Activated CD4-positive, alpha-beta memory T cell treated with anti-CD3 and anti-CD28 coated beads for 36 hours (primary cell): Measurements from ENCODE around the gene EBI3. TPM values are rescaled to one million over a fixed set of nuclear protein-coding genes. Genes with fewer than 3 reads are reported as not detected.
"Not testable (repeated sequence)": the region's sequence is repeated elsewhere in the genome, so short reads cannot be mapped to it uniquely, and the experiment has no call there.

Experiments used
- CTCF ChIA-PET: fragments of 350-600 bp; sonication (Branson Sonifier 250); formaldehyde crosslinking; loops from one replicate; lab custom pipeline; 2021; ENCODE audit warnings: antibody characterized with exemption, inconsistent platforms; lab: Charles Lee
- POLR2A ChIA-PET: fragments of 350-600 bp; sonication (Branson Sonifier 250); formaldehyde crosslinking; loops from one replicate; lab custom pipeline; 2021; ENCODE audit warnings: antibody characterized with exemption; lab: Charles Lee
- DNase-seq: peaks from one replicate; pipeline ENCODE4 v3.0.0-alpha.2; 2020
- H3K27ac Mint-ChIP-seq: one replicate; pipeline ENCODE4 v1.8.0; 2021; ENCODE audit warnings: mixed read lengths
- H3K27me3 Mint-ChIP-seq: one replicate; pipeline ENCODE4 v1.8.0; 2021; ENCODE audit warnings: mixed read lengths
- H3K36me3 Mint-ChIP-seq: one replicate; pipeline ENCODE4 v1.8.0; 2021; ENCODE audit warnings: mixed read lengths
- H3K4me1 Mint-ChIP-seq: one replicate; pipeline ENCODE4 v1.8.0; 2021; ENCODE audit warnings: low read depth, mixed read lengths
- H3K4me3 Mint-ChIP-seq: one replicate; pipeline ENCODE4 v1.8.0; 2021; ENCODE audit warnings: mild to moderate bottlenecking, mixed read lengths
- H3K9me3 Mint-ChIP-seq: one replicate; pipeline ENCODE4 v1.8.0; 2021; ENCODE audit warnings: mixed read lengths
- intact Hi-C: fragments of 100-400 bp; cut with micrococcal nuclease; formaldehyde crosslinking; loops from one replicate; pipeline ENCODE4 v1.15.1; 2023
- total RNA-seq, 2 experiments: library from RNA; stranded (reverse); gene quantifications; one replicate each; pipeline ENCODE4 v1.2.3, GENCODE V29; 2021

EBI3 gene
- total RNA-seq, 2 experiments from 2014 or later: 11.0 to 14.2 TPM

GRCh38 chr19:4192537-4192936, 36.8 kb upstream of the EBI3 start:
- POLR2A ChIA-PET, CTCF ChIA-PET, H3K9me3 Mint-ChIP-seq, intact Hi-C loops, H3K27ac Mint-ChIP-seq, H3K4me3 Mint-ChIP-seq, H3K36me3 Mint-ChIP-seq, H3K4me1 Mint-ChIP-seq, DNase-seq: not testable (repeated sequence)
- H3K27me3 Mint-ChIP-seq: peaks cover 31% of the 10 kb centered on the region

DNA sequence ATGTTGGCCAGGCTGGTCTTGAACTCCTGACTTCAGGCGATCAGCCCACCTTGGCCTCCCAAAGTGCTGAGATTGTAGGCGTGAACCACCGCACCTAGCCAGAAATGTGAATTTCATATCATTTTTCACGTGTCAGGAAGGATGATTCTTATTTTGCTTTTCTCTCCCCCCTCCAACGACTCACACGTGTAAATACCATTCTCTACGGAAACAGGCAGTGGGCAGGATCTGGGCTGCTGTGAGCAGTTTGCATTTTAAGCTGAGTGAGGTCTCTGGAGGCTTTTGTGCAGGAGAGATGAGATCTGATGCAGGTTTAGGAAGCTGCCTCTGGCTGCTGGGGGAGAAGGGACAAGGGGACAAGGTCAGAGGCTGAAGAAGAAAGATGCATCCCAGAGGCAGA, 35.0 kb upstream of the EBI3 start:
- Mint-ChIP-seq H3K36me3 (peaks cover 6% of the 10 kb centered on the region), H3K4me3 (no peak overlapping the region), H3K27me3 (peaks cover 41% of the 10 kb centered on the region), H3K4me1 (peaks cover 9% of the 10 kb centered on the region), H3K27ac (no peak overlapping the region), H3K9me3 (peaks cover 9% of the 10 kb centered on the region)
- no peak for DNase-seq
- intact Hi-C loops: no loop called here
- CTCF ChIA-PET: interaction anchor here (0.7 kb wide), 1 partner anchor 707 kb away, joined by 3 read pairs; no protein-coding TSS in a partner anchor
- POLR2A ChIA-PET: no interaction called here

DNA sequence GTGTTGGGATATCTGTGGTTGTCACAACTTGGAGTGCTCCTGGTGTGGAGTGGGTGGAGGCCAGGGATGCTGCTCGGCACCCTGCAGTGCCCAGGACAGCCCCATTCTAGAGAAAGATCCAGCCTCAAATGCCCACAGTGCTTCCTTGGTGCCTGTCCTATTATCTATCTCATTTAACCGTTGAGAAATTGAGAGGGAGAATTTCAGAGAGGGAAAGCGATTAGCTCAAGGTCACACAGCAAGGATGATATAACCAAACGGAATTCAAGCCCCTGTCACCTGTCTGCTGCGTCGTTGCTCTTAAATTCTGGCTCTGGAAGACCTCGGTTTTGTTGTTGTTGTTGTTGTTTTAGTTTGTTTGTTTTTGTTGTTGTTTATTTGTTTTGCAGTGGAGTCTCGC, 33.3 kb upstream of the EBI3 start:
- peaks cover 9% of the 10 kb centered on the region for H3K4me1 Mint-ChIP-seq
- no peak overlapping the region for H3K4me3 Mint-ChIP-seq
- ChIA-PET POLR2A (no interaction called here), CTCF (no interaction called here)
- peaks cover 9% of the 10 kb centered on the region for H3K9me3 Mint-ChIP-seq
- peaks cover 6% of the 10 kb centered on the region for H3K36me3 Mint-ChIP-seq
- intact Hi-C loops: no loop called here
- H3K27me3 Mint-ChIP-seq: peaks cover 43% of the 10 kb centered on the region
- no peak overlapping the region for H3K27ac Mint-ChIP-seq
- no peak for DNase-seq

DNA sequence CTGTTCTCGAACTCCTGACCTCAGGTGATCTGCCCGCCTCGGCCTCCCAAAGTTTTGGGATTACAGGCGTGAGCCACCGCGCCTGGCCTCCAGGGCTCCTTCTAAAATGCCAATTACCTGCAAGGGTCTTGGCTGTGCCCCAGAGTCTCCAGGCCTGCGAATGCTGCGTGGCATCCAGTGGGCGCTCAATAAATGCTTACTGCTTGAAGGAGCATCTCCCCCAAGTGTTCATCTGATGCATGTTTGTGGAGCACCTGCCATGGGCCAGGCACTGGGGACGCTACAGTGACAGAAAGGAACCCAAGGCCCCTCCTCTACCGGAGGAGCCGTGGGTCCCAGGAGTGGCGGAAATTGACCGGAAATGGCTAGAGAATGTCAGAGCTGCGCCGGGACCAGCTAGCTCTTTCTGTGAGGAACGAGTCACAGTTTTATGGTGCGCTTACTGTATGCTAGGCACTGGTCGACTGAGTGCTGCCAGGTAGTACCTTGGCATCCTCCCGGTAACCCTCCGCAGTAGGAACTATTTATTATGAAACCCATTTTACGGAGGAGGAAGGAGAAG, 32.7 kb upstream of the EBI3 start:
- Mint-ChIP-seq H3K36me3 (peaks cover 6% of the 10 kb centered on the region), H3K4me1 (peaks cover 9% of the 10 kb centered on the region), H3K27ac (no peak overlapping the region), H3K27me3 (peaks cover 43% of the 10 kb centered on the region), H3K9me3 (peaks cover 9% of the 10 kb centered on the region), H3K4me3 (no peak overlapping the region)
- intact Hi-C loops: no loop called here
- ChIA-PET CTCF (no interaction called here), POLR2A (no interaction called here)
- no peak for DNase-seq

DNA sequence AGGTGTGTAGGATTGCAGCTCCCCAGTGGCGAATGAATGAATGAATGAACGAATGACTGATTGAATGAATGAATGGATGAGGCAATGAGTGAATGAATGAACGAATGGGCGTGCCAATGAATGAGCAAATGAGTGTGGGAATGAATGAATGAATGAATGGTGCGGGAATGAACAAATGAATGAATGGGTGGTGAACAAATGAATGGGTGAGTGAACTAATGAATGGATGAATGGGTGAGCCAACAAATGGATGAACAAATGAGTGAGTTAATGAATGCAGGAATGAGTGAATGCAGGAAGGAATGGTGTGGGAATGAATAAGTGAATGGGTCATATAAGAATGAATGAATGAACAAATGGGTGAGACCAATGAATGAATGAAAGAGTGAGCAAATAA, 32.1 kb upstream of the EBI3 start:
- ChIA-PET CTCF (no interaction called here), POLR2A (no interaction called here)
- H3K4me1 Mint-ChIP-seq: peaks cover 9% of the 10 kb centered on the region
- peak overlapping the region; percentile 16 for H3K27ac Mint-ChIP-seq
- intact Hi-C loops: no loop called here
- H3K4me3 Mint-ChIP-seq: no peak overlapping the region
- H3K9me3 Mint-ChIP-seq: peaks cover 9% of the 10 kb centered on the region
- DNase-seq: no peak
- peaks cover 43% of the 10 kb centered on the region for H3K27me3 Mint-ChIP-seq
- peaks cover 6% of the 10 kb centered on the region for H3K36me3 Mint-ChIP-seq

GRCh38 chr19:4197625-4198466, 31.5 kb upstream of the EBI3 start:
- H3K27ac Mint-ChIP-seq: no peak overlapping the region
- CTCF ChIA-PET: interaction anchor here (0.8 kb wide), 1 partner anchor 11 kb away, joined by 3 read pairs; no protein-coding TSS in a partner anchor
- H3K4me3 Mint-ChIP-seq: peak overlapping the region; percentile 6
- intact Hi-C loops: no loop called here
- H3K27me3 Mint-ChIP-seq: peaks cover 43% of the 10 kb centered on the region
- peaks cover 9% of the 10 kb centered on the region for H3K4me1 Mint-ChIP-seq
- H3K9me3 Mint-ChIP-seq: peaks cover 9% of the 10 kb centered on the region
- POLR2A ChIA-PET: no interaction called here
- peaks cover 6% of the 10 kb centered on the region for H3K36me3 Mint-ChIP-seq
- peak; percentile 36 for DNase-seq

DNA sequence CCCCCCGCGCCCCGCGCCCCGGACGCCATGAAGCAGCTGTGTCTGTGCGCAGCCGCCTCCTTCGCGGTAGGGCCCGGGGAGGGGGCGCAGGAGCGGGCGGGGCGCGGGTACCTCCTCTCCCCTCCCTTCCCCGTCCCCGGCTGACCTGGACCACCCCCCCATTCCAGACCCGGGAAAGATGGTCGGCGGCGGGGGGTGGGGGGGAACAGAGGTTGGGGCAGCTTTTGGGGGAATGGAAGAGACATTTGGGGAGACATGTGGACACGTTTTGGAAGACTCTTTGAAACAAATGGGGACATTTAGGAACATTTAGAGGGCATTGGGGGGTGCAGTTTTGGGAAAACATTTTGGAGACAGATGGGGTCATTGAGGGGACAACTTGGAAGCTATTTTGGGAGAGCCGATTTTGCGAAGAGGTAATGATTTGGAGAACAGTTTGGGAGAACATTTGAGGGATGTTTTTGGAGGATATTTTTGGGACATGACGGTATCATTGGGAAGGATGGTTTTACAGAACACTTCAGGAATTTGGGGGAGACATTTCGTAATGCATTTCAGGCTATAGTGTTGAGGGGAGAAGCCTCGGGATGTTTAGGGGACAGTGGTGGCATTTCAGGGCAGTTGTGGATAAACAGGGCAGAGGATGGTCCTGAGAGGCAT, 30.7 kb upstream of the EBI3 start:
- H3K4me1 Mint-ChIP-seq: peaks cover 9% of the 10 kb centered on the region
- peaks cover 6% of the 10 kb centered on the region for H3K36me3 Mint-ChIP-seq
- peaks cover 9% of the 10 kb centered on the region for H3K9me3 Mint-ChIP-seq
- DNase-seq: no peak
- POLR2A ChIA-PET: no interaction called here
- intact Hi-C loops: no loop called here
- peaks cover 39% of the 10 kb centered on the region for H3K27me3 Mint-ChIP-seq
- CTCF ChIA-PET: interaction anchor here (0.8 kb wide), 1 partner anchor 12 kb away, joined by 3 read pairs; no protein-coding TSS in a partner anchor
- H3K4me3 Mint-ChIP-seq: no peak overlapping the region
- no peak overlapping the region for H3K27ac Mint-ChIP-seq

- H3K9me3 Mint-ChIP-seq: peaks cover 9% of the 10 kb centered on the region
- H3K27me3 Mint-ChIP-seq: peaks cover 33% of the 10 kb centered on the region
- no peak for DNase-seq
- H3K4me3 Mint-ChIP-seq: no peak overlapping the region
- ChIA-PET CTCF (no interaction called here), POLR2A (no interaction called here)
- H3K36me3 Mint-ChIP-seq: peaks cover 6% of the 10 kb centered on the region
- peaks cover 9% of the 10 kb centered on the region for H3K4me1 Mint-ChIP-seq
- intact Hi-C loops: loop anchor here (5.0 kb wide), 1 partner anchor 57 kb away; no protein-coding TSS in a partner anchor
- H3K27ac Mint-ChIP-seq: no peak overlapping the region
Observed at GRCh38 chr19:4199699-4200293, 29.5 kb upstream of the EBI3 start.

GRCh38 chr19:4200940-4201542, 28.3 kb upstream of the EBI3 start:
- Mint-ChIP-seq H3K27me3 (peaks cover 26% of the 10 kb centered on the region), H3K4me1 (peaks cover 9% of the 10 kb centered on the region), H3K4me3 (no peak overlapping the region), H3K27ac (no peak overlapping the region), H3K36me3 (peaks cover 6% of the 10 kb centered on the region), H3K9me3 (peaks cover 9% of the 10 kb centered on the region)
- POLR2A ChIA-PET: interaction anchor here (0.9 kb wide), 1 partner anchor 213 kb away, joined by 3 read pairs; no protein-coding TSS in a partner anchor
- intact Hi-C loops: loop anchor here (5.0 kb wide), 1 partner anchor 59 kb away; no protein-coding TSS in a partner anchor
- no peak for DNase-seq
- CTCF ChIA-PET: interaction anchor here (0.9 to 2.4 kb wide), 5 partner anchors 12 to 66 kb away, joined by 3 to 13 read pairs (median 6); no protein-coding TSS in a partner anchor

- no peak for DNase-seq
- no peak overlapping the region for H3K4me3 Mint-ChIP-seq
- H3K27me3 Mint-ChIP-seq: peaks cover 20% of the 10 kb centered on the region
- peaks cover 9% of the 10 kb centered on the region for H3K4me1 Mint-ChIP-seq
- peaks cover 9% of the 10 kb centered on the region for H3K9me3 Mint-ChIP-seq
- peaks cover 6% of the 10 kb centered on the region for H3K36me3 Mint-ChIP-seq
- no peak overlapping the region for H3K27ac Mint-ChIP-seq
- intact Hi-C loops: loop anchor here (5.0 kb wide), 1 partner anchor 59 kb away; no protein-coding TSS in a partner anchor
- ChIA-PET CTCF (interaction anchor here (1.4 to 2.4 kb wide), 4 partner anchors 11 to 62 kb away, joined by 3 to 13 read pairs (median 6); no protein-coding TSS in a partner anchor), POLR2A (interaction anchor here (0.9 kb wide), 1 partner anchor 214 kb away, joined by 3 read pairs; no protein-coding TSS in a partner anchor)
Observed at GRCh38 chr19:4201798-4202197, 27.5 kb upstream of the EBI3 start.

DNA sequence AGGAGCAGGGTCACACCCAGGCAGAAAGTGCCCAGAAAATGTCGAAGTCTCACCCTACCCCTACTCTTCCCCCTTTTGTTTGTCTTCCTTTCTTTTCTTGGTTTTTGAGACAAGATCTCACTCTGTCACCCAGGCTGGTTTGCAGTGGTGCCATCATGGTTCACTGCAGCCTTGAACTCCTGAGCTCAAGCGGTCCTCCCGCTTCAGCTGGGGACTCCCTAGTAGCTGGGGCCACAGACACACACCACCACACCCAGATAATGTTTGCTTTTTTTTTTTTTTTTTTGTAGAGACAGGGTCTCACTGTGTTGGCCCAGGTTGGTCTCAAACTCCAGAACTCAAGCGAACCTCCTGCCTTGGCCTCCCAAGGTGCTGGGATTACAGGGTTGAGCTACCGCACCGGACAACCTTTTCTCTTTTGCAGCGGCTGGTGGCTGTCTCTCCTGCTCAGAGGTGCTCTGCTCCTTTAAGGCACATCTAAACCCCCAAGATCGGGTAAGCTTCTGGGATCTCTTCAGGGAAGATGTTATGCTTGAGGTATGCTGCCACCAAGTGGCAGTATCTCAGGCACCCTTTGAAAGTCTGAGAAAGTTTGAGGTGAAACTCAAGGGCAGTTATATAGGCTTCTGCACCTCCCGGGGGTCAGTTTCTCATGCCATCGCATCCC, 22.4 kb upstream of the EBI3 start:
- Mint-ChIP-seq H3K27ac (no peak overlapping the region), H3K4me3 (no peak overlapping the region), H3K36me3 (no peaks in the 10 kb centered on the region), H3K27me3 (no peaks in the 10 kb centered on the region), H3K9me3 (no peaks in the 10 kb centered on the region), H3K4me1 (no peaks in the 10 kb centered on the region)
- intact Hi-C loops: no loop called here
- no peak for DNase-seq
- CTCF ChIA-PET: interaction anchor here (0.7 to 1.8 kb wide), 2 partner anchors 61 to 67 kb away, joined by 4 to 5 read pairs; no protein-coding TSS in a partner anchor
- POLR2A ChIA-PET: no interaction called here
